Measurements from ENCODE around the gene YLPM1.

YLPM1 gene

DNA sequence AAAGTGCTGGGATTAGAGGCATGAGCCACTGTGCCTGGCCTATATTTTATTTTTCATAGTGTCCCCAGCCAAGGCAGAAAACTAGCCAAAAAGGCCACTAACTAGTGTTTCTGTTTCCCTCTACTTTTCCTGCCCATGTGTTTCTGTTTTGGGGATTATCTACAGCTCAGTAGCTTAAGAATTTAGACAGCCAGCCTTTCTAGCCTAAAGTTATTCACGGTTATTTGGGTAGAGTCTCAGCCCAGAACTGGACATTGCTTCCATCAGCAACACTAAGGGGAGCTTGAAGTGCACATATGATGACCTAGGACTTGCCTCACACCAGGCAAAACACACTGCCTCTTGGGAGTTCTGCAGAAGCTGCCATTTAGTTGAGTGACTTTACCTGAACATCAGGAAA is 94.9 kb downstream of the YLPM1 start:
- Histone ChIP-seq H3K4me3 (ENCODE audit: extremely low read depth, insufficient read depth, low read length, poor library complexity, severe bottlenecking) (no peak overlapping the region), H3K4me1 (ENCODE audit: control insufficient read depth, insufficient read depth, low read length, poor library complexity, severe bottlenecking) (no peaks in the 10 kb centered on the region), H3K36me3 (ENCODE audit: control insufficient read depth, insufficient read depth, low read length) (no peaks in the 10 kb centered on the region), H3K27ac (ENCODE audit: low read depth, low read length, severe bottlenecking) (no peak overlapping the region), H3K9me3 (ENCODE audit: control insufficient read depth, low read length) (no peaks in the 10 kb centered on the region)
- WGBS, 2 experiments (ENCODE audit: insufficient coverage in 2 of 2) = no CpG with 5 or more reads among the region's 1 CpG

DNA sequence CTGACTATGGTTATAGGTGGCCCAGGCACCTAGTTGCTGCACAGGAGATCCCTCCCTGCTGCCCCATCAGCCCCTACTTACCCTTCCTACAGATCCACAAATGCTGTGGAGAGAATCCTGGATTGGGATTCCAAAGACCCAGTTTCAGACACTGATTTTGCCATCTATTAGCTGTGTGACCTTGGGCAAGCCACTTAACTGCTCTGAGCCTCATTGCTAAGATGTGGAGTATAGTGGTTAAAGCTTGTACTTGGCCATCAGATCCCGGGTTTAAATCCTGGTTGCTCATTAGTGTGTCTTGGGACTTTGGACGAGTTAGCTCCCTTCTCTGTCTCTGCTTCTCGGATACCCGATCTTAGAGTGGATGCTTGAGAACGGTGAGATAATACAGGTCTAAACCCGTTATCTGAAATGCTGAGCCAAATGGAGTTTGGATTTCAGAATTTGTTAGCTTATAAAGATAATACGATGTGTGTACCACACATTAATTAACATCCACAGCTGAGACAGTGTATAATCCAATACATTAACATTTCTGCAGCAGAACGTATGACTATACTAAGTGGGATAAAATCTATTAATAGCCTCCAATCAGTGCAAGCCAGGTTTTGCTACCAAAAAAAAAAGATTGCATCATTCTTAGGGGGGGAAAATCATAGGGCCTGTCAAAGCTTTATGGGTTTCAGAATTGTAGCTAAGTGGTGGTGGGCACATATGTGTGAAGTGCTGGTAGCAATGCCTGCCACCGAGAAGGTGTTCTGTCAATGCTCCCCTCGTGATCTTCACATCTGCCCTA is 96.8 kb downstream of the YLPM1 start:
- no peaks in the 10 kb centered on the region for H3K9me3 ChIP-seq (ENCODE audit: control insufficient read depth, low read length)
- H3K4me1 ChIP-seq (ENCODE audit: control insufficient read depth, insufficient read depth, low read length, poor library complexity, severe bottlenecking) = no peaks in the 10 kb centered on the region
- H3K36me3 ChIP-seq (ENCODE audit: control insufficient read depth, insufficient read depth, low read length) = no peaks in the 10 kb centered on the region
- 69 to 73% methylated on average over 6 to 8 of the region's 10 CpGs for WGBS, 2 experiments (ENCODE audit: insufficient coverage in 2 of 2)
- no peak overlapping the region for H3K4me3 ChIP-seq (ENCODE audit: extremely low read depth, insufficient read depth, low read length, poor library complexity, severe bottlenecking)
- no peak overlapping the region for H3K27ac ChIP-seq (ENCODE audit: low read depth, low read length, severe bottlenecking)

GRCh38 chr14:74860899-74861733 is 98.0 kb downstream of the YLPM1 start:
- Histone ChIP-seq H3K36me3 (ENCODE audit: control insufficient read depth, insufficient read depth, low read length) (no peaks in the 10 kb centered on the region), H3K4me3 (ENCODE audit: extremely low read depth, insufficient read depth, low read length, poor library complexity, severe bottlenecking) (no peak overlapping the region), H3K4me1 (ENCODE audit: control insufficient read depth, insufficient read depth, low read length, poor library complexity, severe bottlenecking) (no peaks in the 10 kb centered on the region), H3K27ac (ENCODE audit: low read depth, low read length, severe bottlenecking) (no peak overlapping the region), H3K9me3 (ENCODE audit: control insufficient read depth, low read length) (no peaks in the 10 kb centered on the region)
- whole genome bisulfite sequencing, 2 experiments (ENCODE audit: insufficient coverage in 2 of 2) = 5 to 23% methylated on average over 4 to 5 of the region's 7 CpGs

- H3K9me3 ChIP-seq (ENCODE audit: control insufficient read depth, low read length) = no peaks in the 10 kb centered on the region
- H3K27ac ChIP-seq (ENCODE audit: low read depth, low read length, severe bottlenecking) = no peak overlapping the region
- no peaks in the 10 kb centered on the region for H3K36me3 ChIP-seq (ENCODE audit: control insufficient read depth, insufficient read depth, low read length)
- no peak overlapping the region for H3K4me3 ChIP-seq (ENCODE audit: extremely low read depth, insufficient read depth, low read length, poor library complexity, severe bottlenecking)
- WGBS, 2 experiments (ENCODE audit: insufficient coverage in 2 of 2) = 71% methylated on average over 1 of the region's 3 CpGs; no CpG with 5 or more reads in 1 of the 2 experiments
- H3K4me1 ChIP-seq (ENCODE audit: control insufficient read depth, insufficient read depth, low read length, poor library complexity, severe bottlenecking) = no peaks in the 10 kb centered on the region
These were observed 98.6 kb downstream of the YLPM1 start for GRCh38 chr14:74861734-74862090.

GRCh38 chr14:74863274-74863673 is 100.2 kb downstream of the YLPM1 start:
- WGBS, 2 experiments (ENCODE audit: insufficient coverage in 2 of 2) = 92 to 95% methylated on average over 8 to 9 of the region's 9 CpGs
- Histone ChIP-seq H3K4me1 (ENCODE audit: control insufficient read depth, insufficient read depth, low read length, poor library complexity, severe bottlenecking) (no peaks in the 10 kb centered on the region), H3K9me3 (ENCODE audit: control insufficient read depth, low read length) (no peaks in the 10 kb centered on the region), H3K4me3 (ENCODE audit: extremely low read depth, insufficient read depth, low read length, poor library complexity, severe bottlenecking) (no peak overlapping the region), H3K27ac (ENCODE audit: low read depth, low read length, severe bottlenecking) (no peak overlapping the region), H3K36me3 (ENCODE audit: control insufficient read depth, insufficient read depth, low read length) (no peaks in the 10 kb centered on the region)

- Histone ChIP-seq H3K4me1 (ENCODE audit: control insufficient read depth, insufficient read depth, low read length, poor library complexity, severe bottlenecking) (no peaks in the 10 kb centered on the region), H3K4me3 (ENCODE audit: extremely low read depth, insufficient read depth, low read length, poor library complexity, severe bottlenecking) (no peak overlapping the region), H3K36me3 (ENCODE audit: control insufficient read depth, insufficient read depth, low read length) (no peaks in the 10 kb centered on the region), H3K27ac (ENCODE audit: low read depth, low read length, severe bottlenecking) (no peak overlapping the region), H3K9me3 (ENCODE audit: control insufficient read depth, low read length) (no peaks in the 10 kb centered on the region)
- 96 to 98% methylated on average over 6 of the region's 9 CpGs for WGBS, 2 experiments (ENCODE audit: insufficient coverage in 2 of 2)
These were observed 101.1 kb downstream of the YLPM1 start for GRCh38 chr14:74864198-74864597.

DNA sequence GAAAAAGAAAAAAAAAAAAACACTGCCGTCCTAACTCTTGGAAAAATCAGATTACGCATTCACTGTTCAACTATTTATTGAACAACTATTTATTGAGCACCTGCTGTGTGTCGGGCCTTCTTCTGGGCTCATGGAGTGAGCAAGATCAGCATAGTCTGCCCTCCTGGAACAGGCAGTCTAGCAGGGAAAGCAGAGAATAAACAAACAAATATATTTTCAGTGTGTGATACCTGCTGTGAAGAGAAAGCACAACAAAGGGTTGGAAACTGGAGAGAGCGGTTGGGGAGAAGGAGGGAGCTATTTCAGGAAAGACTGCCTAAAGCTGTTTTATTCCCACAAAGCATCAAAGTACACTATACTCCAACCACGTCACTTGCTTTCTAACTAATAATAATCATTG is 102.0 kb downstream of the YLPM1 start:
- H3K27ac ChIP-seq (ENCODE audit: low read depth, low read length, severe bottlenecking) = no peak overlapping the region
- WGBS, 2 experiments (ENCODE audit: insufficient coverage in 2 of 2) = 94 to 100% methylated on average over 1 to 3 of the region's 5 CpGs
- H3K36me3 ChIP-seq (ENCODE audit: control insufficient read depth, insufficient read depth, low read length) = no peaks in the 10 kb centered on the region
- no peaks in the 10 kb centered on the region for H3K4me1 ChIP-seq (ENCODE audit: control insufficient read depth, insufficient read depth, low read length, poor library complexity, severe bottlenecking)
- no peak overlapping the region for H3K4me3 ChIP-seq (ENCODE audit: extremely low read depth, insufficient read depth, low read length, poor library complexity, severe bottlenecking)
- H3K9me3 ChIP-seq (ENCODE audit: control insufficient read depth, low read length) = no peaks in the 10 kb centered on the region

DNA sequence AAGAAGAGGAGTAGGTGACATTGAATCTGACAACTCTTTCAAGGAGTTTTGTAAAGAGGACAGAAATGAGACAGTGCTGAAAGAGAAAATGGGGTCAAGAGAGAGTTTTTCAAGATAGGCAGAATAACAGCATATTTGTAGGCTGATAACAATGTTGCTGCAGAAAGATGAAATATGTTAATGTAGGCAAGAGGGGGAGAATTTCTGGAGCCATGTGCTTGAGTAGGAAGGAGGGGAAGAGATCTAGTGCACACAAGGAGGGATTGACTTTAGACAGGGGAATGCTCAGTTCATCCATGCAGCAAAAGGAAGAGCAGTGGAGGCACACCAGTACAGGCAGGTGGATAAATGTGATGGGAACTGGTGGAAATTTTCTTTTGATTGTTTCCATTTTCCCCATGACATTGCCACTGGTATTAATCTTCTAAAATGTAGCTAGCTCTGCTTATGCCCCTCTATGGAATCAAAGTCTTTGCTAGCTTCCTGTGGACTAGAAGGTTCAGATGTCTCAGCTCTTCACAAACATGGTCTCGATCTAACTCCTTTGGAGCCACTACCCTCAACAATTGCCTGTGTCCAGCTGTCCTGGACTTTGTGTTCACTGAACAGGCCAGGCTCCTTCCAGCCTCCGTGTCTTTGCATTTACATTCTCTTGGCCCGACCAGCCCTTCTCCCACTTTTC is 103.7 kb downstream of the YLPM1 start:
- H3K9me3 ChIP-seq (ENCODE audit: control insufficient read depth, low read length) = no peaks in the 10 kb centered on the region
- H3K4me3 ChIP-seq (ENCODE audit: extremely low read depth, insufficient read depth, low read length, poor library complexity, severe bottlenecking) = no peak overlapping the region
- WGBS, 2 experiments (ENCODE audit: insufficient coverage in 2 of 2) = 85 to 96% methylated on average over 3 of the region's 3 CpGs
- H3K36me3 ChIP-seq (ENCODE audit: control insufficient read depth, insufficient read depth, low read length) = no peaks in the 10 kb centered on the region
- H3K4me1 ChIP-seq (ENCODE audit: control insufficient read depth, insufficient read depth, low read length, poor library complexity, severe bottlenecking) = no peaks in the 10 kb centered on the region
- H3K27ac ChIP-seq (ENCODE audit: low read depth, low read length, severe bottlenecking) = no peak overlapping the region

- WGBS, 2 experiments (ENCODE audit: insufficient coverage in 2 of 2) = 81 to 86% methylated on average over 3 to 4 of the region's 5 CpGs
- H3K4me3 ChIP-seq (ENCODE audit: extremely low read depth, insufficient read depth, low read length, poor library complexity, severe bottlenecking) = no peak overlapping the region
- H3K4me1 ChIP-seq (ENCODE audit: control insufficient read depth, insufficient read depth, low read length, poor library complexity, severe bottlenecking) = no peaks in the 10 kb centered on the region
- no peaks in the 10 kb centered on the region for H3K9me3 ChIP-seq (ENCODE audit: control insufficient read depth, low read length)
- H3K27ac ChIP-seq (ENCODE audit: low read depth, low read length, severe bottlenecking) = no peak overlapping the region
- no peaks in the 10 kb centered on the region for H3K36me3 ChIP-seq (ENCODE audit: control insufficient read depth, insufficient read depth, low read length)
These were observed 104.6 kb downstream of the YLPM1 start for GRCh38 chr14:74867673-74868072.

- no peaks in the 10 kb centered on the region for H3K9me3 ChIP-seq (ENCODE audit: control insufficient read depth, low read length)
- WGBS, 2 experiments (ENCODE audit: insufficient coverage in 2 of 2) = 81 to 82% methylated on average over 3 to 4 of the region's 8 CpGs
- H3K36me3 ChIP-seq (ENCODE audit: control insufficient read depth, insufficient read depth, low read length) = no peaks in the 10 kb centered on the region
- no peak overlapping the region for H3K27ac ChIP-seq (ENCODE audit: low read depth, low read length, severe bottlenecking)
- no peaks in the 10 kb centered on the region for H3K4me1 ChIP-seq (ENCODE audit: control insufficient read depth, insufficient read depth, low read length, poor library complexity, severe bottlenecking)
- H3K4me3 ChIP-seq (ENCODE audit: extremely low read depth, insufficient read depth, low read length, poor library complexity, severe bottlenecking) = no peak overlapping the region
These were observed 105.6 kb downstream of the YLPM1 start for GRCh38 chr14:74868739-74869138.
